MM.1S (cell line): ENCODE measurements around the gene FBXO22.
A peak's percentile ranks its signal among the peaks of the same experiment; 100 is the strongest.

Experiments
- DNase-seq: peaks from one replicate; pipeline ENCODE4 v3.0.0-alpha.2; 2015
- H2AFZ ChIP-seq: fragments of 300-600 bp; sonication (generic); 2 replicates; pipeline ENCODE4 v1.6.0; 2016; ENCODE audit warnings: antibody characterized with exemption, low read length
- H3F3A ChIP-seq: fragments of 300-600 bp; sonication (generic); 2 replicates; pipeline ENCODE4 v1.6.1; 2016; ENCODE audit warnings: mild to moderate bottlenecking, antibody characterized with exemption, low read length, moderate library complexity, mixed read lengths; ENCODE audit not compliant: insufficient read depth
- H3K27ac ChIP-seq: fragments of 300-600 bp; sonication (generic); 2 replicates; pipeline ENCODE4 v1.5.1; 2016; ENCODE audit warnings: mild to moderate bottlenecking, low read length
- H3K27me3 ChIP-seq: fragments of 300-600 bp; sonication (generic); replicated peaks from 2 replicates; pipeline ENCODE4 v1.6.0; 2016; ENCODE audit warnings: low read length; ENCODE audit not compliant: insufficient read depth
- H3K36me3 ChIP-seq: fragments of 300-600 bp; sonication (generic); replicated peaks from 2 replicates; pipeline ENCODE4 v1.6.1; 2016; ENCODE audit warnings: mild to moderate bottlenecking, low read length, mixed read lengths; ENCODE audit not compliant: insufficient read depth
- H3K4me1 ChIP-seq: fragments of 300-600 bp; sonication (generic); 2 replicates; pipeline ENCODE4 v1.6.1; 2016; ENCODE audit warnings: low read length, mixed read lengths
- H3K4me2 ChIP-seq: fragments of 300-600 bp; sonication (generic); 2 replicates; pipeline ENCODE4 v1.6.0; 2016; ENCODE audit warnings: low read depth, low read length
- H3K4me3 ChIP-seq: fragments of 300-600 bp; sonication (generic); 2 replicates; pipeline ENCODE4 v1.5.1; 2016; ENCODE audit warnings: low read length, mixed read lengths
- H3K79me2 ChIP-seq: fragments of 300-600 bp; sonication (generic); 2 replicates; pipeline ENCODE4 v1.6.1; 2016; ENCODE audit warnings: mixed run types, low read length, mixed read lengths
- H3K9ac ChIP-seq: fragments of 300-600 bp; sonication (generic); 2 replicates; pipeline ENCODE4 v1.6.1; 2016; ENCODE audit warnings: low read length, mixed read lengths
- H3K9me2 ChIP-seq: fragments of 300-600 bp; sonication (generic); replicated peaks from 2 replicates; pipeline ENCODE4 v1.6.1; 2016; ENCODE audit warnings: mild to moderate bottlenecking, low read length, mixed read lengths; ENCODE audit not compliant: insufficient read depth
- H3K9me3 ChIP-seq: fragments of 300-600 bp; sonication (generic); replicated peaks from 2 replicates; pipeline ENCODE4 v1.6.1; 2016; ENCODE audit warnings: mild to moderate bottlenecking, low read length, mixed read lengths; ENCODE audit not compliant: insufficient read depth
- H4K20me1 ChIP-seq: fragments of 300-600 bp; sonication (generic); 2 replicates; pipeline ENCODE4 v1.6.1; 2016; ENCODE audit warnings: mild to moderate bottlenecking, low read length, moderate library complexity, mixed read lengths; ENCODE audit not compliant: insufficient read depth
- CTCF ChIP-seq: fragments of 300-600 bp; sonication (generic); IDR thresholded peaks from 2 replicates; pipeline ENCODE4 v1.5.1; 2016; ENCODE audit warnings: antibody characterized with exemption, low read length, mixed read lengths
- EZH2 ChIP-seq: fragments of 300-600 bp; sonication (generic); optimal IDR thresholded peaks from 2 replicates; pipeline ENCODE3; 2017; ENCODE audit warnings: low read depth, mild to moderate bottlenecking, antibody characterized with exemption, low read length, mixed read lengths
- EZH2phosphoT487 ChIP-seq: fragments of 300-600 bp; sonication (generic); IDR thresholded peaks from 2 replicates; pipeline ENCODE4 v1.6.1; 2018; ENCODE audit warnings: antibody characterized with exemption, low read length

FBXO22 gene

DNA sequence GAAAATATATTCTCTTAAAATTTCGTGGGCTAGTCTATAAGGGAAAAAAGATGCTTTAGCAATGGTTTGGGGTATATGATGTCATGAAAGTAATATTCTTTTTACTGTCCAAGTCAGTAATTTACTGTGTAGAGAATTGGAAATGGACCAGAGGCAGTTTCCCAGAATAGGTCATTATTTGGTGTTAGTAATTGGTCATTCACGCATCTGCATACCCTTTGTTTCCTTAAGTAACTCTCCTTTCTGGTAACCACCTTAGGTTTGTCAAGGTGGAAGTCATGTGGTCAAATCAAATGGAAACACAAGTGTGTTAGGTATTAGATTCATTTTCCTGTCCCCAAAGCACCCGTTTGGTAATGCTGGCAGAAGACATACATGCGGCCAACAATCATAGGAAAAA is 23.9 kb downstream of the FBXO22 start:
- H3F3A ChIP-seq, result peaks cover 12% of the 10 kb centered on the region
- H3K4me2 ChIP-seq, result no peak overlapping the region
- H3K9me3 ChIP-seq, result no peaks in the 10 kb centered on the region
- no peak overlapping the region for H3K9ac ChIP-seq
- no peak overlapping the region for H3K27ac ChIP-seq
- no peaks in the 10 kb centered on the region for H3K9me2 ChIP-seq
- no peaks in the 10 kb centered on the region for H3K36me3 ChIP-seq
- no peak overlapping the region for H3K4me3 ChIP-seq
- H3K79me2 ChIP-seq, result 0 out of 2 replicates have a peak, but pooled peaks cover 4% of the 10 kb centered on the region
- TF ChIP-seq EZH2 (no peak), CTCF (no peak), EZH2phosphoT487 (no peak)
- no peak for DNase-seq
- H4K20me1 ChIP-seq, result no peaks in the 10 kb centered on the region
- no peaks in the 10 kb centered on the region for H3K27me3 ChIP-seq
- H3K4me1 ChIP-seq, result peaks cover 25% of the 10 kb centered on the region
- H2AFZ ChIP-seq, result no peak overlapping the region

GRCh38 chr15:75928680-75929608 is 25.3 kb downstream of the FBXO22 start:
- Histone ChIP-seq H3K9me3 (no peaks in the 10 kb centered on the region), H3K4me3 (no peak overlapping the region), H3K36me3 (0 out of 2 replicates have a peak, but pooled peaks cover 3% of the 10 kb centered on the region), H3F3A (peaks cover 12% of the 10 kb centered on the region), H4K20me1 (no peaks in the 10 kb centered on the region), H3K79me2 (0 out of 2 replicates have a peak, but pooled peaks cover 1% of the 10 kb centered on the region), H3K9ac (no peak overlapping the region), H3K4me2 (peak overlapping the region; percentile 17; the same call in 1 of the 2 replicates), H2AFZ (no peak overlapping the region), H3K4me1 (peaks cover 25% of the 10 kb centered on the region), H3K27ac (peak overlapping the region; percentile 12; the same call in 1 of the 2 replicates), H3K9me2 (no peaks in the 10 kb centered on the region), H3K27me3 (no peaks in the 10 kb centered on the region)
- peak; percentile 74 for DNase-seq
- TF ChIP-seq CTCF (peak; percentile 77), EZH2 (no peak)

GRCh38 chr15:75929799-75930565 is 26.3 kb downstream of the FBXO22 start:
- Histone ChIP-seq H3K4me1 (peaks cover 25% of the 10 kb centered on the region), H2AFZ (no peak overlapping the region), H3K9me2 (no peaks in the 10 kb centered on the region), H3K27me3 (no peaks in the 10 kb centered on the region), H4K20me1 (no peaks in the 10 kb centered on the region), H3F3A (peaks cover 12% of the 10 kb centered on the region), H3K27ac (peak overlapping the region; percentile 18; the same call in 1 of the 2 replicates), H3K9me3 (no peaks in the 10 kb centered on the region), H3K9ac (no peak overlapping the region), H3K4me3 (no peak overlapping the region), H3K4me2 (peak overlapping the region; percentile 42; the same call in 1 of the 2 replicates), H3K36me3 (0 out of 2 replicates have a peak, but pooled peaks cover 3% of the 10 kb centered on the region), H3K79me2 (no peaks in the 10 kb centered on the region)
- DNase-seq, result peak; percentile 77
- TF ChIP-seq EZH2 (no peak), CTCF (no peak), EZH2phosphoT487 (no peak)
